Uterus (tissue), 4 donors: ENCODE measurements around the gene OR51V1. TPM values are rescaled to one million over a fixed set of nuclear protein-coding genes. Genes with fewer than 3 reads are reported as not detected.

Experiments
- DNase-seq, 2 donors: peaks; one replicate each; pipeline ENCODE4 v3.0.0-alpha.2; 2019 to 2020
- H3K27ac ChIP-seq, 2 donors: fragments of 200-600 bp; sonication (generic); 1 replicate in 1 of 2; 2 replicates in 1 of 2; pipeline ENCODE4 v1.5.1; 2016 to 2018
- H3K27me3 ChIP-seq, 2 donors: fragments of 200-600 bp; sonication (generic); one replicate each; pipeline ENCODE4 v1.5.1; 2018 to 2019; ENCODE audit warnings: control low read depth in 1 of 2
- H3K36me3 ChIP-seq, 2 donors: fragments of 200-600 bp; sonication (generic); one replicate each; pipeline ENCODE4 v1.5.1; 2019; ENCODE audit warnings: control low read depth in 1 of 2
- H3K4me1 ChIP-seq, 2 donors: fragments of 200-600 bp; sonication (generic); one replicate each; pipeline ENCODE4 v1.5.1; 2018 to 2019; ENCODE audit warnings: control low read depth in 1 of 2
- H3K4me3 ChIP-seq, 2 donors: fragments of 200-600 bp; sonication (generic); 1 replicate in 1 of 2; 2 replicates in 1 of 2; pipeline ENCODE4 v1.5.1; 2018 to 2019; ENCODE audit warnings: mild to moderate bottlenecking in 1 of 2
- H3K9me3 ChIP-seq, 2 donors: fragments of 200-600 bp; sonication (generic); one replicate each; pipeline ENCODE4 v1.5.1; 2019; ENCODE audit warnings: control low read depth in 1 of 2
- POLR2A ChIP-seq, 2 donors: fragments of 450-650 bp; IDR thresholded peaks; one replicate each; pipeline ENCODE4 v1.6.1; 2016; ENCODE audit warnings: antibody characterized with exemption in 2 of 2, mild to moderate bottlenecking in 1 of 2, moderate library complexity in 1 of 2
- intact Hi-C: fragments of 100-400 bp; cut with DNase I; formaldehyde crosslinking; loops from one replicate; pipeline ENCODE4 v1.15.1; 2023; ENCODE audit warnings: low total_unique reads
- total RNA-seq, 4 donors: library from RNA; depleted of rRNA in 3 of 4; stranded (reverse); fragments of >200 nt in 3 of 4; gene quantifications; one replicate each; pipeline versions ENCODE4 v1.1.0 to v1.2.4, GENCODE V29; 2014 to 2023
- TF ChIP-seq, protein P1 (sequence below), 4 experiments: fragments of 200-600 bp in 2 of 4; fragments of 450-650 bp in 2 of 4; sonication (generic) in 2 of 4; IDR thresholded peaks; one replicate each; pipeline ENCODE4 v1.5.1; 2016 to 2019; ENCODE audit warnings: antibody characterized with exemption in 4 of 4, mild to moderate bottlenecking in 2 of 4, moderate library complexity in 1 of 4
- donor health status: DM: yes; HTN: yes; CAD: no.

OR51V1 gene
- total RNA-seq, 4 donors from 2014 or later, result not detected

DNA sequence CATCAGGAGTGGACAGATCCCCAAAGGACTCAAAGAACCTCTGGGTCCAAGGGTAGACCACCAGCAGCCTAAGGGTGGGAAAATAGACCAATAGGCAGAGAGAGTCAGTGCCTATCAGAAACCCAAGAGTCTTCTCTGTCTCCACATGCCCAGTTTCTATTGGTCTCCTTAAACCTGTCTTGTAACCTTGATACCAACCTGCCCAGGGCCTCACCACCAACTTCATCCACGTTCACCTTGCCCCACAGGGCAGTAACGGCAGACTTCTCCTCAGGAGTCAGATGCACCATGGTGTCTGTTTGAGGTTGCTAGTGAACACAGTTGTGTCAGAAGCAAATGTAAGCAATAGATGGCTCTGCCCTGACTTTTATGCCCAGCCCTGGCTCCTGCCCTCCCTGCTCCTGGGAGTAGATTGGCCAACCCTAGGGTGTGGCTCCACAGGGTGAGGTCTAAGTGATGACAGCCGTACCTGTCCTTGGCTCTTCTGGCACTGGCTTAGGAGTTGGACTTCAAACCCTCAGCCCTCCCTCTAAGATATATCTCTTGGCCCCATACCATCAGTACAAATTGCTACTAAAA lies 26.3 kb upstream of the OR51V1 start, which contains the start of gene HBB:
Gene HBB (minus strand): TSS at position 340 of the 579 bp plus-strand sequence. CDS start 50 bp downstream, at position 290.
- intact Hi-C loops, result no loop called here
- no peaks in the 10 kb centered on the region for H3K9me3 ChIP-seq
- H3K27ac ChIP-seq, result no peak within 1 kb of the TSS
- TF ChIP-seq, protein P1, sequence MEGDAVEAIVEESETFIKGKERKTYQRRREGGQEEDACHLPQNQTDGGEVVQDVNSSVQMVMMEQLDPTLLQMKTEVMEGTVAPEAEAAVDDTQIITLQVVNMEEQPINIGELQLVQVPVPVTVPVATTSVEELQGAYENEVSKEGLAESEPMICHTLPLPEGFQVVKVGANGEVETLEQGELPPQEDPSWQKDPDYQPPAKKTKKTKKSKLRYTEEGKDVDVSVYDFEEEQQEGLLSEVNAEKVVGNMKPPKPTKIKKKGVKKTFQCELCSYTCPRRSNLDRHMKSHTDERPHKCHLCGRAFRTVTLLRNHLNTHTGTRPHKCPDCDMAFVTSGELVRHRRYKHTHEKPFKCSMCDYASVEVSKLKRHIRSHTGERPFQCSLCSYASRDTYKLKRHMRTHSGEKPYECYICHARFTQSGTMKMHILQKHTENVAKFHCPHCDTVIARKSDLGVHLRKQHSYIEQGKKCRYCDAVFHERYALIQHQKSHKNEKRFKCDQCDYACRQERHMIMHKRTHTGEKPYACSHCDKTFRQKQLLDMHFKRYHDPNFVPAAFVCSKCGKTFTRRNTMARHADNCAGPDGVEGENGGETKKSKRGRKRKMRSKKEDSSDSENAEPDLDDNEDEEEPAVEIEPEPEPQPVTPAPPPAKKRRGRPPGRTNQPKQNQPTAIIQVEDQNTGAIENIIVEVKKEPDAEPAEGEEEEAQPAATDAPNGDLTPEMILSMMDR (IDR thresholded peaks at IDR 0.05), result no peak
- no peak for TF ChIP-seq POLR2A (IDR thresholded peaks at IDR 0.05)
- H3K27me3 ChIP-seq, result peaks cover 0 to 2% of the 10 kb centered on the region in 2 donors
- H3K4me3 ChIP-seq, result no peak within 1 kb of the TSS
- no peak for DNase-seq
- H3K4me1 ChIP-seq, result no peaks in the 10 kb centered on the region
- no peaks in the 10 kb centered on the region for H3K36me3 ChIP-seq

DNA sequence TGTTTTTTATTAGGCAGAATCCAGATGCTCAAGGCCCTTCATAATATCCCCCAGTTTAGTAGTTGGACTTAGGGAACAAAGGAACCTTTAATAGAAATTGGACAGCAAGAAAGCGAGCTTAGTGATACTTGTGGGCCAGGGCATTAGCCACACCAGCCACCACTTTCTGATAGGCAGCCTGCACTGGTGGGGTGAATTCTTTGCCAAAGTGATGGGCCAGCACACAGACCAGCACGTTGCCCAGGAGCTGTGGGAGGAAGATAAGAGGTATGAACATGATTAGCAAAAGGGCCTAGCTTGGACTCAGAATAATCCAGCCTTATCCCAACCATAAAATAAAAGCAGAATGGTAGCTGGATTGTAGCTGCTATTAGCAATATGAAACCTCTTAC lies 25.0 kb upstream of the OR51V1 start:
- DNase-seq, result no peak
- TF ChIP-seq, protein P1 (IDR thresholded peaks at IDR 0.05), result no peak
- TF ChIP-seq POLR2A (IDR thresholded peaks at IDR 0.05), result no peak
- Histone ChIP-seq H3K27me3 (peaks cover 0 to 2% of the 10 kb centered on the region in 2 donors), H3K4me1 (no peaks in the 10 kb centered on the region), H3K27ac (no peak overlapping the region), H3K4me3 (no peak overlapping the region), H3K9me3 (no peaks in the 10 kb centered on the region), H3K36me3 (no peaks in the 10 kb centered on the region)
- intact Hi-C loops, result no loop called here

DNA sequence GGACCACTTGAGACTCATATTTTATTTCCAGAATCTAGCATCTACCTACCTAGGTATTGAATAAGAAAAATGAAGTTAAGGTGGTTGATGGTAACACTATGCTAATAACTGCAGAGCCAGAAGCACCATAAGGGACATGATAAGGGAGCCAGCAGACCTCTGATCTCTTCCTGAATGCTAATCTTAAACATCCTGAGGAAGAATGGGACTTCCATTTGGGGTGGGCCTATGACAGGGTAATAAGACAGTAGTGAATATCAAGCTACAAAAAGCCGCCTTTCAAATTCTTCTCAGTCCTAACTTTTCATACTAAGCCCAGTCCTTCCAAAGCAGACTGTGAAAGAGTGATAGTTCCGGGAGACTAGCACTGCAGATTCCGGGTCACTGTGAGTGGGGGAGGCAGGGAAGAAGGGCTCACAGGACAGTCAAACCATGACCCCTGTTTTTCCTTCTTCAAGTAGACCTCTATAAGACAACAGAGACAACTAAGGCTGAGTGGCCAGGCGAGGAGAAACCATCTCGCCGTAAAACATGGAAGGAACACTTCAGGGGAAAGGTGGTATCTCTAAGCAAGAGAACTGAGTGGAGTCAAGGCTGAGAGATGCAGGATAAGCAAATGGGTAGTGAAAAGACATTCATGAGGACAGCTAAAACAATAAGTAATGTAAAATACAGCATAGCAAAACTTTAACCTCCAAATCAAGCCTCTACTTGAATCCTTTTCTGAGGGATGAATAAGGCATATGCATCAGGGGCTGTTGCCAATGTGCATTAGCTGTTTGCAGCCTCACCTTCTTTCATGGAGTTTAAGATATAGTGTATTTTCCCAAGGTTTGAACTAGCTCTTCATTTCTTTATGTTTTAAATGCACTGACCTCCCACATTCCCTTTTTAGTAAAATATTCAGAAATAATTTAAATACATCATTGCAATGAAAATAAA lies 24.3 kb upstream of the OR51V1 start:
- no peak for DNase-seq
- H3K27me3 ChIP-seq, result peaks cover 0 to 2% of the 10 kb centered on the region in 2 donors
- H3K4me3 ChIP-seq, result no peak overlapping the region
- TF ChIP-seq, protein P1 (IDR thresholded peaks at IDR 0.05), result no peak
- TF ChIP-seq POLR2A (IDR thresholded peaks at IDR 0.05), result no peak
- H3K9me3 ChIP-seq, result no peaks in the 10 kb centered on the region
- H3K36me3 ChIP-seq, result no peaks in the 10 kb centered on the region
- intact Hi-C loops, result no loop called here
- H3K4me1 ChIP-seq, result no peaks in the 10 kb centered on the region
- no peak overlapping the region for H3K27ac ChIP-seq

DNA sequence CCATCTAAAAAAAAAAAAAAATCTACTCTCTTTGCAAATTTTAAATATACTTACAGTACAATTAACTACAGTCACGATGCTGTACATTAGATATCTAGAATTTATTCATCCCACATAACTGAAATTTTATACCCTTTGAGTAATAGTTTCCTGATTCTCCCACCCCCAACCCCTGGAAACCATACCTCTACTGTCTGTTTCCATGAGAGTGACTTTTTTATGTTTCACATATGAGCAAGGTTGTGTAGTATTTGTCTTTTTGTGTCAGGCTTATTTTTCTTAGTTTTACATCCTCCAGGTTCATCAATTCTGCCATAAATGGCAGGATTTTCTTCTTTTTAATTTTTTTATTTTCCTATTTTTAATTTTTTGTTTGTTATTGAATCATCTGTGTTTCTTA lies 23.2 kb upstream of the OR51V1 start:
- no peaks in the 10 kb centered on the region for H3K9me3 ChIP-seq
- intact Hi-C loops, result no loop called here
- TF ChIP-seq, protein P1 (IDR thresholded peaks at IDR 0.05), result no peak
- no peak for TF ChIP-seq POLR2A (IDR thresholded peaks at IDR 0.05)

DNA sequence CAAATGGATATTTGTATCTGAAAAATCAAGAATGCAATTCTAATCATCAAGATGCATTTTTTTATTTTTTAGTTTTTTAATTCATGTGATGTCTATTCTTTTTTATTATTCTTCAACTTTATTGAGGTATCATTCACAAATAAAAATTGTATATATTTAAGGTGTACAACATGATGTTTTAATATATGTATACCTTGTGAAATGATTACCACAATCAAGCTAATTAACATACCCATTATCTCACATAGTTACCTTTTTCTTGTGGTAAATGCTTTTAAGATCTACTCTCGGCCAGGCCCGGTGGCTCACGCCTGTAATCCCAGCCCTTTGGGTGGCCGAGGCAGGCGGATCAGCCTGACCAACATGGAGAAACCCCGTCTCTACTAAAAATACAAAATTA lies 22.7 kb upstream of the OR51V1 start:
- Histone ChIP-seq H3K27me3 (peaks cover 0 to 2% of the 10 kb centered on the region in 2 donors), H3K4me3 (no peak overlapping the region), H3K4me1 (no peaks in the 10 kb centered on the region), H3K27ac (no peak overlapping the region), H3K36me3 (no peaks in the 10 kb centered on the region), H3K9me3 (no peaks in the 10 kb centered on the region)
- DNase-seq, result no peak
- intact Hi-C loops, result no loop called here
- TF ChIP-seq, protein P1 (IDR thresholded peaks at IDR 0.05), result no peak
- TF ChIP-seq POLR2A (IDR thresholded peaks at IDR 0.05), result no peak

More for the DNA sequence above, 23.2 kb upstream of the OR51V1 start:
- Histone ChIP-seq H3K36me3 (no peaks in the 10 kb centered on the region), H3K27ac (no peak overlapping the region), H3K4me3 (no peak overlapping the region), H3K27me3 (peaks cover 0 to 2% of the 10 kb centered on the region in 2 donors), H3K4me1 (no peaks in the 10 kb centered on the region)
- DNase-seq, result no peak
